ENCODE data around the gene MLEC.

MLEC gene, protein sequence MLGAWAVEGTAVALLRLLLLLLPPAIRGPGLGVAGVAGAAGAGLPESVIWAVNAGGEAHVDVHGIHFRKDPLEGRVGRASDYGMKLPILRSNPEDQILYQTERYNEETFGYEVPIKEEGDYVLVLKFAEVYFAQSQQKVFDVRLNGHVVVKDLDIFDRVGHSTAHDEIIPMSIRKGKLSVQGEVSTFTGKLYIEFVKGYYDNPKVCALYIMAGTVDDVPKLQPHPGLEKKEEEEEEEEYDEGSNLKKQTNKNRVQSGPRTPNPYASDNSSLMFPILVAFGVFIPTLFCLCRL

DNA sequence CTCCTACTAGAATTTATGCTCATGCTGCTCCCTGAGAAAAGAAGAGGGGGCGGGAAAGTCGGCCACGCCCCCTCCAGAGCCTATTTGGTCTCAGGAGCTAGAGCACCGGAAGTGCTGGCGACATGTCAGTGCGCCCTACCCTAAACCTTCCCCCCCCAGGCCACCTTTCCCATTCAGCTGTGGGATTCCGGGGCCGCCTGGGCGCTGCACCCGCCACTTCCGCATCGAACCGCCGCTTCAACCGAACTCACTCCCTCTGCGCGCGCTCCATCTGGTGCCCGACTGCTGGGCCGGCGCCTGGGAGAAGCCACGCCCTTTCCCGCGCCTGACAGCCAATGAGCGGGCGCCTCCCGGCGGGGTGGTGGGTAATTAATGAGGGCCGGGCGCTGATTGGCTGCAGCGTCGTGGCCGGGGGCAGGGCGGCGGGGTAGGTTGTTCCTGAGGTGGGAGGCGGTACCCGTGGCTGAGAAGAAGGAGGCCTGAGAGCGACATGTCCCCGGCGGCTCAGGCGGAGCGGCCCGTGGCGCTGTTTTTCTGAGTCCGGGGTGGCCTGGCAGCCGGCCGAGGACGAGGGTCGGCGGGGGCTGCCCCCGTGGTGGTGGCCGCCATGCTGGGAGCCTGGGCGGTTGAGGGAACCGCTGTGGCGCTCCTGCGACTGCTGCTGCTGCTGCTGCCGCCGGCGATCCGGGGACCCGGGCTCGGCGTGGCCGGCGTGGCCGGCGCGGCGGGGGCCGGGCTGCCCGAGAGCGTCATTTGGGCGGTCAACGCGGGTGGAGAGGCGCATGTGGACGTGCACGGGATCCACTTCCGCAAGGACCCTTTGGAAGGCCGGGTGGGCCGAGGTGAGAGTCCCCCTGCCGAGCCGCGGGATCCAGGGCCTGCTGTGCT, at the start of gene MLEC:
Gene MLEC (plus strand): TSS at position 460 of the 888 bp plus-strand sequence. CDS start 148 bp downstream, at position 608.
- peak; percentile 90 for DNase-seq (ENCODE audit: low read depth)

DNA sequence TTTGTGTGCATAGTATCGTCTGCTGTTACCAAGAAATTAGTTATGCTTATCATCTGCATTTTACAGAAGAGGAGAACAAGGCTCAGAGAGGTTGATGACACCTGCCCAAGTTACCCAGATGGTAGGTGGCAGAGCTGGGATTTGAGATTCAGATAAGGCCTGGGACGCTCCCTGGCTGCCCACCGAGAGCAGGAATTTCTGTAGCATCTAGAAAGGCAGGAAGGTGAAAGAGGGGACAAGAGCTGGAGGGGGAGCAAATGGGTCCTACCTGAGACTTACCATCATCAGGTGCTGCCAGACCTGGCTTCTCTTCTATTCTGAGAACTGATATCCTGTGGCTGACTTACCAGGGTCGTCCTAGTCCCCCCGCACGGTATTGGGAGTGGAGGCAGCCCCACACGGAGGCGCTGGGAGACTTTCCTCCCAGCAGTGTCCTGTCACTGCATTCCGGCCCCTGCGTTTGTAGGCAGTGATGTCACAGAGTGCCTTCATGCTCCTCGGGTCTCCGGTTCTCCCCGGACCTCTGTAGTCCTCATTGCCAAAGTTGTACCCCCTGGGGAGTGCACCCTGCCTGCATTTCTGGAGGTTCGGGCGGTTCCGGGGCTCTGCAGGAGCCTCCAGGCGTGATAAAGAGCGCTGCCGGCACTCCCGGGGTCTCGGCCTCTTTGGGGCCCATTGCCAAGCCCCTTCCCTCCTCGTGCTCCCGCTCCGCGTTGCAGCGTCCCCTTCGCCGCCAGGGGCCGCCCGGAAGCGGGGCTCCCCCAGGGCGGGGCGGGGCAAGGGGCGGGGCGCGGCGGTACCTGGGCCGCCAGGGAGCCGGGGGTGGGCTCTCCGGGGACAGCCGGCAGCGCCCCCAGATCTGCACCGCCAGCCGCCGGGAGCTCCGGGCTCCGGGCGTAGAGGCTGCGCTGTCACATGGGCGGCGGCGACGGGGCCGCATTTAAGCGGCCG, 46.9 kb upstream of the MLEC start, which contains the start of gene CABP1:
Gene CABP1 (plus strand): TSS at position 856 of the 951 bp plus-strand sequence. CDS start 60 bp downstream, at position 916.
- no peak for DNase-seq (ENCODE audit: low read depth)

DNA sequence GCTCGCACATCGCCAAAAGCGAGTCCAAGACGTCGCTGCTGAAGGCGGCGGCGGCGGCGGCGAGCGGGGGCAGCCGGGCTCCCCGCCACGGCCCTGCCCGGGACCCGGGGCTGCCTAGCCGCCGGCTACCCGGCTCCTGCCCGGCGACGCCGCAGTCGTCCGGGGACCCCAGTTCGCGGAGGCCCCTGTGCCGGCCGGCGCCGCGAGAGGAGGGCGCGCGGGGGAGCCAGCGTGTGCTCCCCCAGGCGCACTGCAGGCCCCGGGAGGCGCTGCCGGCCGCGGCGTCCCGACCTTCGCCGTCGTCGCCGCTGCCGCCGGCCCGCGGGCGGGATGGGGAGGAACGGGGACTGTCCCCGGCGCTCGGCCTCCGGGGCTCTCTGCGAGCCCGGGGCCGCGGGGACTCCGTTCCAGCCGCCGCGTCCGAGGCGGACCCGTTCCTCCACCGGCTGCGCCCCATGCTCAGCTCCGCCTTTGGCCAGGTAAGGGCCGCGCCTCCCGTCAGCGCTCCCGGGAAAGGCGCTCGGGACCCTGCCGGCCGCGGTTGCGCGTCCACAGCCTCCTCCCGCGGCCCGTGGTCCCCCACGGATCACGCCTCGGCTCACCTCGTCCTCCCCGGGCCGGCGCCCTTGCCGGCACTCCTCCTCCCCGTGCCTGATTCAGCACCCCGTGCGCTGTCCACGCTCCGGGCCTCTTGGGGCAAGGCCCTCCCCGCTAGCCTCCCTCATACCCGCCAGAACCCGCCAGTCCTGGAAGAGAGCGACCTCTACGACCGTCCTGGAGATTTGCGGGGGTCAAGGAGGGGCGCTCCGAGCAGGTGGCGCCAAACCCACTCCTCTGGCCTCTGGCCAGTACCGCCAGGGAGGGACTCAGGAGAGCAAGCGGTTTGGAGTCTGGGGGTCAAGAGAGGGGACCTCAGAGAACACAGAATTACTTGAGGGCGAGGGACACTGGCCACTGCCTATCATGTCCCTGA, 45.8 kb upstream of the MLEC start:
- no peak for DNase-seq (ENCODE audit: low read depth)

- no peak for DNase-seq (ENCODE audit: low read depth)
Observed at GRCh38 chr12:120642121-120642520, 44.8 kb upstream of the MLEC start.

DNA sequence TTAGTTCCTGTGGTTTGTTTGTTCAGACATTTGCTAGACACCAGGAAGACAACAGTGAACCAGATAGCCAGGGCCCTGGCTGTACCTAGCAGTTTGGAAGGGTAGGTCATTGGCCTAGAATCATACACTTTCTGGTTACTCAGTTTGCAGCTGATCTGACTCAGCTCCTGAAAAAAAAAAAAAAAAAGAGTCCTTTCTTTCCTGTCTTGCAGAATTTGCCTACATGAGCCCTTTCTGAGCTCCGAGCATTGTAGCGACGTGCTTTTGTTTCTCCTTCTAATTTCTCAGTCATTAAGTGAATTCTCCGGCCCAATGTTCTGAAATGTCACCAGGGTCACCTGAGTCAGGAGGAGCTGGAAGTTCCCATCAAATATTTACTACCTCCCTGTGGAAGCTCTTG, 44.1 kb upstream of the MLEC start:
- no peak for DNase-seq (ENCODE audit: low read depth)

GRCh38 chr12:120643574-120643973, 43.4 kb upstream of the MLEC start:
- no peak for DNase-seq (ENCODE audit: low read depth)

- DNase-seq (ENCODE audit: low read depth): no peak
Observed at GRCh38 chr12:120646044-120646443, 40.9 kb upstream of the MLEC start.

- DNase-seq (ENCODE audit: low read depth): no peak
Observed at GRCh38 chr12:120647375-120647755, 39.6 kb upstream of the MLEC start.

GRCh38 chr12:120649442-120650232, 37.3 kb upstream of the MLEC start:
- no peak for DNase-seq (ENCODE audit: low read depth)

GRCh38 chr12:120650233-120650690, 36.7 kb upstream of the MLEC start:
- no peak for DNase-seq (ENCODE audit: low read depth)

GRCh38 chr12:120651821-120652220, 35.1 kb upstream of the MLEC start:
- no peak for DNase-seq (ENCODE audit: low read depth)

GRCh38 chr12:120652656-120653435, 34.1 kb upstream of the MLEC start:
- no peak for DNase-seq (ENCODE audit: low read depth)

DNA sequence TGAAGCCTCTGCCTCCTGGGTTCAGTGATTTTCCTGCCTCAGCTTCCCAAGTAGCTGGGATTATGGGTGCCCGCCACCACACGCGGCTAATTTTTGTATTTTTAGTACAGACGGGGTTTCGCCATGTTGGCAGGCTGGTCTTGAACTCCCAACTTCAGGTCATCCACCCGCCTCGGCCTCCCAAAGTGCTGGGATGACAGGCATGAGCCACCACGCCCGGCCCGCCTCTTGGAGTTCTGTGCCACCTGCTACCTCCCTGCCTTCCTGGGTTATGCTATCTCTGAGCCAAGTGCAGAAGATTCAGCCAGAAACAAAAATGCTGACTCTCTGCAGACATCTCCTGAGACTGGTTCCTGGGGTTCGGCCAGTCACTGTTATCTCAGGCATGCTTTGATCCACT, 33.3 kb upstream of the MLEC start:
- no peak for DNase-seq (ENCODE audit: low read depth)

DNA sequence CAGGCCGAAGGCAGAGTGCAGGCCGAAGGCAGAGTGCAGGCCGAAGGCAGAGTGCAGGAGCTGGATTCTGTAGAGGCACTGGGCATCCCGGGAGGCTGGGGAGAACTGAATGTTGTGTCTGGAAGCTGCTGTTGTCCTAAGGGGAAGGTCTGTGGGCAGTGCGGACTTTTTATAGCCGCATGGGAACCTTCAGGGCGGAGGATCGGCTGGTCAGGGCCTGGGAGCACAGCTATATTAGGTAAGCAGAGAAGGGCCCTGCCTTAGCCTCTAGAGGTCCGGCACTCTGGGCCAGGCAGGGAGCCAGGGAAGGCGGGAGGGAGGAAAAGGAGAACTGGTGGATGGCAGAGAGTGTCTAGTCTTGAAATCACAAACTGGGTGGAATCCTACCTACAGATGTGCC, 32.3 kb upstream of the MLEC start:
- no peak for DNase-seq (ENCODE audit: low read depth)

DNA sequence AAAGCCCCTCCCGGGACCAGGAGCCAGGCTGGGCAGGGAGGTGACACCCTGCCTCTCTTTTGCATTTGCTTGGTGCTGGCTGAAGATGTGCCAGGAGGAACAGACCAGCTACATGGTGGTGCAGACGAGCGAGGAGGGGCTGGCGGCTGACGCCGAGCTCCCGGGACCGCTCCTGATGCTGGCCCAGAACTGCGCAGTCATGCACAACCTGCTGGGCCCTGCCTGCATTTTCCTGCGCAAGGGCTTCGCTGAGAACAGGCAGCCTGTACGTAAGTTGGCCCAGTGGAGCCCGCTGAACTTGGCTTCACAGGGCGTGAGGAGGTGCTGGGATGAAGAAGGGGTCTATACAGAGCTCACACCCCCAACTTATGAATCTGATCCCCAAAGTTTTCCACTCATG, 30.9 kb upstream of the MLEC start:
- no peak for DNase-seq (ENCODE audit: low read depth)

DNA sequence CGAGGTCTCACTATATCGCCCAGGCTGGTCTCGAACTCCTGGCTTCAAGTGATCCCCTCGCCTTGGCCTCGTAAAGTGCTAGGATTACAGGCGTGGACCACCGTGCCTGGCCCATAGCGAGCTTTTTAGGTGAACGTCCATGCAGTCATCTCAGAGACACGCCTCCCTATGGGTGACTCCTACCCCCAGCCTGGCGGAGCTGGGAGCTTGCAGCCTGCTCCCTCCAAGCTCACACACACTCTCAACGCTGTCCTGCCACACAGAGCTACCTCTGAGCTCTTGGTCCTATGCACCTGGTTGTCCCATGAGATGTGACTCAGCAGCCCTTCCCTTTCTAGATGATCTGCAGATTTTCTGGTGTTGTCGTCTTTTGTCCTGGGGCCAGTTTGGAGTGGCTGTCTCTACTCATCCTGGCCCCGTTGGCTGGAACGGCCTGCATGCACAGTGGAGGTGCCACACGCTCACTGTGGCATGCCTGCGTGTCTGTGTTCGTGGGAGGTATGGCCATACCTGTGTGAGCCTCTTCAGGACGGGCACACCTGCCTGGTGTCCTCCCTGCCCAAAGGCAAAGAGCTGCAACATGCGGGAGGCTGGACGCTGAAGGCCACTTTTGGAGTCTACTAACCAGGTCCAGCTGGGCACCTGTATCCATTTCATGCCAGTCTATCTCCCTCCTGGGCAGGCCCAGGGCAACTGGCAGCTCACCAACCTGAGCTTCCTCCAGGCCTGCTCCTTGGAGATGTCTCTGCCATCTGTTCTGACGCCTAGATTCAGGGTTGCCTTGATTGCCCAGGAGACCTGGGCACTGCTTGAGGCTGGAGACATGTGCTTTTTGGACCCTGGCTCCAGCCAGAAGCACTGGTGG, 28.4 kb upstream of the MLEC start:
- no peak for DNase-seq (ENCODE audit: low read depth)

DNA sequence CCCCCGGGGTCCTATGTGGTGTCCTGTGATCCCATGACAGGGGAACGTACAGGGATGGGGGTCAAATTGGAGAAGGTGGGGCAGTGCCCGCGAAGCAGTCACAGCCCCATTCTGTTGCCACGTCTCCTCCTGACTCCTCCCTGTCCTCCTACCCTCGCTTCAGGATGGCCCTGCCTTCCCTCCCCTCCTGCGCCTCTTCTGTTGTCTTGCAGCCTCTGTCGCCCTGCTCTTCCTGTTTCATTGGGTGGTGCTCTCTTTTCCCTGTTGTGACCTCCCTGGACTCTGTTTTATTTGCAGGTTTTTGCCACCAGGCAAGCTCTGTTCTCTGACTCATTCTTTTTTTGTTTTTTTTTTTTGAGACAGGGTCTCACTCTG, 27.8 kb upstream of the MLEC start:
- DNase-seq (ENCODE audit: low read depth): no peak

DNA sequence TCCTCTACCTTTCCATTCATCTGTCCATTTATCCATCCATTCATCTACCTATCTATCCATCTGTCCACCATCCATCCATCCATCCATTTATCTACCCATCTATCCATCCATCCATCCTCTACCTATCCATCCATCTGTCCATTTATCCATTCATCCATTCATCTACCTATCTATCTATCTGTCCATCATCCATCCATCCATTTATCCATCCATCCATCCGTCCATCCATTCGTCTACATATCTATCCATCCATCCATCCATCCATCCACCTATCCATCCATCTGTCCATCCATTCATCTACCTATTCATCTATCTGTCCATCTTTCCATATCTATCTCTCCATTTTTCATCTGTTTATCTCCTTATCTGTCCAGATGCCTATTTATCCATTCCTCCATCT, 25.5 kb upstream of the MLEC start:
- no peak for DNase-seq (ENCODE audit: low read depth)
